ENCODE results near the gene KCNA4. TPM values are rescaled to one million over a fixed set of nuclear protein-coding genes. Genes with fewer than 3 reads are reported as not detected.

The KCNA4 gene
- total and polyA plus RNA-seq, 7 donors = 0.12 to 0.27 TPM; not detected in 5

- 8 to 17% methylated on average over 19 of the region's 19 CpGs for WGBS, 2 donors
- no peak for TF ChIP-seq CTCF (IDR thresholded peaks at IDR 0.05)
- TF ChIP-seq POLR2AphosphoS5 (IDR thresholded peaks at IDR 0.05) = no peak
- TF ChIP-seq POLR2A (IDR thresholded peaks at IDR 0.05) = no peak
- TF ChIP-seq EP300 (IDR thresholded peaks at IDR 0.05) = no peak
- Histone ChIP-seq H3K4me1 (peaks cover 0 to 21% (median 17%) of the 10 kb centered on the region in 4 donors), H3K4me3 (peak overlapping the region in 2 of 4 donors; percentile 25 to 43), H3K9me3 (no peaks in the 10 kb centered on the region), H3K36me3 (no peaks in the 10 kb centered on the region), H3K27me3 (peaks cover 14 to 44% (median 23%) of the 10 kb centered on the region in 3 donors), H3K27ac (no peak overlapping the region)
- intact Hi-C loops (cut with DNase I) = no loop called here
- DNase-seq = no peak
Measured at GRCh38 chr11:30017445-30017895, 640 bp upstream of the KCNA4 start.

GRCh38 chr11:30015725-30016412 lies 961 bp downstream of the KCNA4 start:
- H3K36me3 ChIP-seq = no peaks in the 10 kb centered on the region
- no peak overlapping the region for H3K27ac ChIP-seq
- no peaks in the 10 kb centered on the region for H3K9me3 ChIP-seq
- 8 to 20% methylated on average over 32 of the region's 32 CpGs for WGBS, 2 donors
- intact Hi-C loops (cut with DNase I) = no loop called here
- peaks cover 14 to 44% (median 23%) of the 10 kb centered on the region in 3 donors for H3K27me3 ChIP-seq
- H3K4me1 ChIP-seq = peaks cover 0 to 21% (median 17%) of the 10 kb centered on the region in 4 donors
- H3K4me3 ChIP-seq = no peak overlapping the region
- no peak for DNase-seq
- TF ChIP-seq EP300 (IDR thresholded peaks at IDR 0.05) = no peak
- TF ChIP-seq POLR2A (IDR thresholded peaks at IDR 0.05) = no peak
- TF ChIP-seq POLR2AphosphoS5 (IDR thresholded peaks at IDR 0.05) = no peak
- TF ChIP-seq CTCF (IDR thresholded peaks at IDR 0.05) = no peak

- H3K9me3 ChIP-seq = no peaks in the 10 kb centered on the region
- H3K4me1 ChIP-seq = peaks cover 0 to 16% (median 16%) of the 10 kb centered on the region in 4 donors
- WGBS, 2 donors = 91 to 92% methylated on average over 15 of the region's 15 CpGs
- no peak overlapping the region for H3K4me3 ChIP-seq
- H3K27ac ChIP-seq = no peak overlapping the region
- DNase-seq = no peak
- intact Hi-C loops (cut with DNase I) = no loop called here
- peaks cover 11 to 35% (median 17%) of the 10 kb centered on the region in 3 donors for H3K27me3 ChIP-seq
- TF ChIP-seq POLR2AphosphoS5 (IDR thresholded peaks at IDR 0.05) (no peak), EP300 (IDR thresholded peaks at IDR 0.05) (no peak), POLR2A (IDR thresholded peaks at IDR 0.05) (no peak), CTCF (IDR thresholded peaks at IDR 0.05) (no peak)
- H3K36me3 ChIP-seq = no peaks in the 10 kb centered on the region
Measured at GRCh38 chr11:30012346-30012745, 4.5 kb downstream of the KCNA4 start.

- WGBS, 2 donors = 58 to 80% methylated on average over 3 of the region's 3 CpGs
- Histone ChIP-seq H3K27ac (no peak overlapping the region), H3K36me3 (no peaks in the 10 kb centered on the region), H3K4me3 (no peak overlapping the region), H3K9me3 (no peaks in the 10 kb centered on the region), H3K27me3 (peaks cover 0 to 3% (median 0%) of the 10 kb centered on the region in 3 donors), H3K4me1 (no peaks in the 10 kb centered on the region)
- TF ChIP-seq CTCF (IDR thresholded peaks at IDR 0.05) (no peak), EP300 (IDR thresholded peaks at IDR 0.05) (no peak), POLR2AphosphoS5 (IDR thresholded peaks at IDR 0.05) (no peak), POLR2A (IDR thresholded peaks at IDR 0.05) (no peak)
- intact Hi-C loops (cut with DNase I) = no loop called here
- no peak for DNase-seq
Measured at GRCh38 chr11:30009060-30009459, 7.8 kb downstream of the KCNA4 start.
